HepG2 (cell line): Measurements from ENCODE around the gene RHOBTB3. TPM values are rescaled to one million over a fixed set of nuclear protein-coding genes. Genes with fewer than 3 reads are reported as not detected.

Experiments
- ATAC-seq: fragments of 200-7000 bp; cut with Tn5 transposase; 3 replicates; pipeline ENCODE4 v1.9.1; 2020; ENCODE audit warnings: mild to moderate bottlenecking, moderate library complexity
- BruUV-seq: library from RNA; stranded (reverse); fragments of 400-500 nt; replicated peaks from 2 replicates; lab custom pipeline; 2021; lab: Mats Ljungman, UMichigan
- CTCF ChIA-PET: fragments of 300-600 bp; formaldehyde crosslinking; extraction: SDS; loops from one replicate; lab custom pipeline; 2021; ENCODE audit warnings: low total read pairs, inconsistent platforms, low intra/inter-chr PET ratio; lab: Yijun Ruan, JAX
- POLR2A ChIA-PET: fragments of 350-600 bp; sonication (Branson Sonifier 250); formaldehyde crosslinking; loops from one replicate; lab custom pipeline; 2020; ENCODE audit warnings: antibody characterized with exemption, inconsistent platforms; lab: Yijun Ruan, JAX
- DNase-seq: peaks from one replicate; pipeline ENCODE4 v3.0.0-alpha.2; 2015; ENCODE audit warnings: low spot score
- FAIRE-seq: peaks from 3 replicates; lab custom pipeline; 2011; peaks lifted over from hg19 to GRCh38; lab: Jason Lieb, UNC
- H2AFZ ChIP-seq: one replicate; pipeline ENCODE4 v1.6.1; 2011; ENCODE audit warnings: low read length, inconsistent platforms
- H3K27ac ChIP-seq: fragments of 300-600 bp; 3 replicates; pipeline ENCODE4 v1.8.0; 2011; ENCODE audit warnings: mixed run types, mild to moderate bottlenecking, mixed read lengths, low read length, inconsistent platforms; ENCODE audit not compliant: insufficient read depth; ENCODE audit errors: extremely low read length
- H3K27me3 ChIP-seq, 2 experiments: fragments of 200-600 bp in 1 of 2; 2 replicates in 1 of 2; 3 replicates in 1 of 2; pipeline versions ENCODE4 v1.6.0 to v1.8.0; 2011; ENCODE audit warnings: low read length in 2 of 2, mild to moderate bottlenecking in 2 of 2, moderate library complexity in 2 of 2, inconsistent platforms in 1 of 2; ENCODE audit not compliant: insufficient read depth in 2 of 2, control insufficient read depth in 1 of 2
- H3K36me3 ChIP-seq, 2 experiments: fragments of 200-600 bp in 1 of 2; replicated peaks in 1 of 2; 2 replicates in 1 of 2; 3 replicates in 1 of 2; pipeline versions ENCODE4 v1.5.1 to v1.8.0; 2011; ENCODE audit warnings: low read length in 2 of 2, inconsistent platforms in 1 of 2; ENCODE audit not compliant: insufficient read depth in 2 of 2, control insufficient read depth in 1 of 2
- H3K4me1 ChIP-seq: 2 replicates; pipeline ENCODE4 v1.5.1; 2012; ENCODE audit warnings: low read length, inconsistent platforms; ENCODE audit not compliant: insufficient read depth
- H3K4me2 ChIP-seq: 2 replicates; pipeline ENCODE4 v1.6.0; 2011; ENCODE audit warnings: low read depth, low read length, inconsistent platforms
- H3K4me3 ChIP-seq, 3 experiments: fragments of 200-600 bp in 1 of 3; sonication (generic), shearing (Covaris generic) in 1 of 3; replicated peaks in 1 of 3; 2 replicates each; pipeline ENCODE4 v1.5.1; 2011 to 2016; ENCODE audit warnings: low read length in 3 of 3, inconsistent platforms in 2 of 3, low read depth in 2 of 3, mild to moderate bottlenecking in 2 of 3, control low read depth in 1 of 3, mixed read lengths in 1 of 3; ENCODE audit not compliant: insufficient read depth in 1 of 3
- H3K79me2 ChIP-seq: one replicate; pipeline ENCODE4 v1.6.1; 2011; ENCODE audit warnings: low read length, inconsistent platforms; ENCODE audit not compliant: insufficient read depth
- H3K9ac ChIP-seq: 2 replicates; pipeline ENCODE4 v1.6.0; 2011; ENCODE audit warnings: mild to moderate bottlenecking, low read depth, low read length, inconsistent platforms; ENCODE audit not compliant: insufficient read depth
- H3K9me3 ChIP-seq: 2 replicates; pipeline ENCODE4 v1.5.1; 2012; ENCODE audit warnings: mild to moderate bottlenecking, low read length
- H4K20me1 ChIP-seq: 2 replicates; pipeline ENCODE4 v1.6.0; 2011; ENCODE audit warnings: inconsistent platforms, mild to moderate bottlenecking, low read length, moderate library complexity; ENCODE audit not compliant: insufficient read depth
- AGO1 ChIP-seq: fragments of 200-400 bp; formaldehyde crosslinking; IDR thresholded peaks from 2 replicates; pipeline ENCODE4 v1.6.1; 2017; ENCODE audit warnings: mild to moderate bottlenecking, low read depth, low read length, moderate library complexity; ENCODE audit not compliant: poor library complexity, severe bottlenecking
- FOSL1 ChIP-seq: sonication (generic); formaldehyde crosslinking; IDR thresholded peaks from 2 replicates; pipeline ENCODE4 v1.9.0; 2021; ENCODE audit warnings: missing genetic modification reagents, borderline replicate concordance
- KLF6 ChIP-seq: IDR thresholded peaks from 2 replicates; pipeline ENCODE4 v1.8.0; 2016; ENCODE audit warnings: missing biosample characterization, missing genetic modification reagents
- MED1 ChIP-seq: sonication (generic); formaldehyde crosslinking; IDR thresholded peaks from 2 replicates; pipeline ENCODE4 v1.4.0; 2020; ENCODE audit warnings: missing genetic modification reagents
- NFE2L2 ChIP-seq: fragments of 150-350 bp; IDR thresholded peaks from 2 replicates; pipeline ENCODE4 v1.6.1; 2014; ENCODE audit warnings: low read length
- ONECUT2 ChIP-seq: sonication (generic); formaldehyde crosslinking; IDR thresholded peaks from 2 replicates; pipeline ENCODE4 v1.4.0; 2020; ENCODE audit warnings: missing genetic modification reagents
- SMAD1 ChIP-seq: sonication (generic); formaldehyde crosslinking; IDR thresholded peaks from 2 replicates; pipeline ENCODE4 v1.4.0; 2020; ENCODE audit warnings: missing genetic modification reagents, low read depth, mild to moderate bottlenecking, borderline replicate concordance
- TGIF2 ChIP-seq: IDR thresholded peaks from 2 replicates; pipeline ENCODE4 v1.6.1; 2016; ENCODE audit warnings: control low read depth, missing compliant biosample characterization
- THAP8 ChIP-seq: sonication (generic); formaldehyde crosslinking; IDR thresholded peaks from 2 replicates; pipeline ENCODE4 v1.5.1; 2020; ENCODE audit warnings: missing genetic modification reagents, mild to moderate bottlenecking, borderline replicate concordance
- THRA ChIP-seq: sonication (generic); formaldehyde crosslinking; IDR thresholded peaks from 2 replicates; pipeline ENCODE4 v1.4.0; 2020; ENCODE audit warnings: missing genetic modification reagents, borderline replicate concordance
- ZNF225 ChIP-seq: sonication (generic); formaldehyde crosslinking; IDR thresholded peaks from 2 replicates; pipeline ENCODE4 v1.4.0; 2020; ENCODE audit warnings: mild to moderate bottlenecking, missing genetic modification reagents
- ZNF280D ChIP-seq: sonication (generic); formaldehyde crosslinking; IDR thresholded peaks from 2 replicates; pipeline ENCODE4 v1.5.1; 2020; ENCODE audit warnings: mild to moderate bottlenecking, missing genetic modification reagents
- ZNF616 ChIP-seq: sonication (generic); formaldehyde crosslinking; IDR thresholded peaks from 2 replicates; pipeline ENCODE4 v1.5.0; 2020; ENCODE audit warnings: low read depth, mild to moderate bottlenecking, missing genetic modification reagents
- ZNF644 ChIP-seq: IDR thresholded peaks from 2 replicates; pipeline ENCODE4 v1.6.1; 2016; ENCODE audit warnings: low read depth
- WGBS: methylation state at CpG from one replicate; pipeline ENCODE4 v1.1.6; 2017; ENCODE audit warnings: low lambda C conversion rate; 5-methylcytosine and 5-hydroxymethylcytosine counted together
- in situ Hi-C: cut with HindIII; loops from 2 replicates; pipeline ENCODE4 v1.10.0; 2017; ENCODE audit warnings: low pct_unique_long_range_greater_than_20kb; ENCODE audit not compliant: extremely low pct_ligation_motif_present
- intact Hi-C: fragments of 100-400 bp; cut with micrococcal nuclease; formaldehyde crosslinking; loops from one replicate; pipeline ENCODE4 v1.10.0; 2022; ENCODE audit not compliant: unreplicated experiment
- polyA plus RNA-seq, 8 experiments: library from polyadenylated mRNA; depleted of rRNA in 3 of 8; stranded (reverse) in 7 of 8; unstranded in 1 of 8; fragments of >200 nt; fragmentation: Illumina TruSeq in 4 of 8; extraction: Trizol in 4 of 8; gene quantifications; 2 replicates each; pipeline versions ENCODE4 v1.2.1 to v1.2.3, GENCODE V29; 2011 to 2016; ENCODE audit warnings: low read depth in 4 of 8, missing spikeins in 1 of 8, mixed read lengths in 1 of 8; ENCODE audit not compliant: insufficient read depth in 1 of 8
- total RNA-seq, 5 experiments: library from RNA; depleted of rRNA; stranded (reverse); fragments of >200 nt; fragmentation: Illumina TruSeq; extraction: Trizol; gene quantifications; 2 replicates each; pipeline ENCODE4 v1.2.3, GENCODE V29; 2016; ENCODE audit warnings: low read depth in 1 of 5

The RHOBTB3 gene
- total and polyA plus RNA-seq, 2 of the 13 experiments (the other 11 are each of a cell fraction or from before 2014, with no cell fraction given), result 31.6 to 35.4 TPM

- intact Hi-C loops, result no loop called here
These were observed 57.4 kb downstream of the RHOBTB3 start for GRCh38 chr5:95788493-95788892.

More at GRCh38 chr5:95788493-95788892, 57.4 kb downstream of the RHOBTB3 start:
- no peak overlapping the region for H3K27ac ChIP-seq
- ATAC-seq (no peak), FAIRE-seq (no peak), DNase-seq (no peak)
- H3K9ac ChIP-seq, result no peak overlapping the region
- WGBS, result 98% methylated on average over 8 of the region's 8 CpGs
- H3K4me1 ChIP-seq, result no peaks in the 10 kb centered on the region
- ChIA-PET CTCF (no interaction called here), POLR2A (no interaction called here)
- no TSS peak for BruUV-seq
- TF ChIP-seq THRA (CRISPR knock-in tag), result no peak
- TF ChIP-seq SMAD1 (CRISPR knock-in tag), result no peak
- no peak for TF ChIP-seq TGIF2
- TF ChIP-seq NFE2L2, result no peak
- TF ChIP-seq ZNF225, result no peak
- TF ChIP-seq ONECUT2 (CRISPR knock-in tag), result no peak
- no peak for TF ChIP-seq ZNF280D (CRISPR knock-in tag)
- TF ChIP-seq MED1 (CRISPR knock-in tag), result no peak
- no peak for TF ChIP-seq FOSL1
- TF ChIP-seq ZNF616, result no peak
- TF ChIP-seq AGO1, result no peak
- no peak for TF ChIP-seq THAP8 (CRISPR knock-in tag)
- TF ChIP-seq ZNF644 (CRISPR knock-in tag), result no peak
- TF ChIP-seq KLF6 (CRISPR knock-in tag), result no peak
- H4K20me1 ChIP-seq, result no peaks in the 10 kb centered on the region
- H3K9me3 ChIP-seq, result no peaks in the 10 kb centered on the region
- in situ Hi-C loops, result no loop called here
- no peaks in the 10 kb centered on the region for H3K79me2 ChIP-seq
- no peaks in the 10 kb centered on the region for H3K27me3 ChIP-seq
- no peak overlapping the region for H2AFZ ChIP-seq
- no peak overlapping the region for H3K4me3 ChIP-seq
- peaks cover 0 to 26% of the 10 kb centered on the region in 2 experiments; a peak in 4 of 5 replicates for H3K36me3 ChIP-seq
- H3K4me2 ChIP-seq, result no peak overlapping the region
